ENCODE data around the gene HEATR5A. TPM values are rescaled to one million over a fixed set of nuclear protein-coding genes. Genes with fewer than 3 reads are reported as not detected.

HEATR5A gene
- total RNA-seq, 1 donor from 2014 or later, result 25.3 TPM

DNA sequence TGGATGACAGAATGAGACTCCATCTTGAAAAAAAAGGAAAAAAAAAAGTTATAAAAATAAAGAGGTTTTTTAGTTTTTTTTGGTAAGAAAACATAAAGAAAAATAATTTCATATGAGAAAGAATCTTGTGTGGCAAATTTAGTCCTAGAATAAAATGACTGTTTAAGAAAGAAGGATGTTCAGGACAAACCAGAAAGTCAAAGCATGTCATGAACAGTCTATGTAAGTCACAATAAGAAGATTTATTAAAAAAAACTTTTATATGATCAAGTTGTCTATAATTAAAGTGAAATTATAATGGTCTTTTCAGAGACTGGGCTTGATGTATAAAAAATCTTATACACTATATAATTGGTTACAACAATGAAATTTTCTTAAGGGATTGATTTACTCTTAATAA is 144.6 kb downstream of the HEATR5A start:
- DNase-seq (ENCODE audit: low spot score), result no peak
- H3K9me3 Mint-ChIP-seq (ENCODE audit: unreplicated experiment), result peaks cover 5% of the 10 kb centered on the region
- TF ChIP-seq, protein P1, sequence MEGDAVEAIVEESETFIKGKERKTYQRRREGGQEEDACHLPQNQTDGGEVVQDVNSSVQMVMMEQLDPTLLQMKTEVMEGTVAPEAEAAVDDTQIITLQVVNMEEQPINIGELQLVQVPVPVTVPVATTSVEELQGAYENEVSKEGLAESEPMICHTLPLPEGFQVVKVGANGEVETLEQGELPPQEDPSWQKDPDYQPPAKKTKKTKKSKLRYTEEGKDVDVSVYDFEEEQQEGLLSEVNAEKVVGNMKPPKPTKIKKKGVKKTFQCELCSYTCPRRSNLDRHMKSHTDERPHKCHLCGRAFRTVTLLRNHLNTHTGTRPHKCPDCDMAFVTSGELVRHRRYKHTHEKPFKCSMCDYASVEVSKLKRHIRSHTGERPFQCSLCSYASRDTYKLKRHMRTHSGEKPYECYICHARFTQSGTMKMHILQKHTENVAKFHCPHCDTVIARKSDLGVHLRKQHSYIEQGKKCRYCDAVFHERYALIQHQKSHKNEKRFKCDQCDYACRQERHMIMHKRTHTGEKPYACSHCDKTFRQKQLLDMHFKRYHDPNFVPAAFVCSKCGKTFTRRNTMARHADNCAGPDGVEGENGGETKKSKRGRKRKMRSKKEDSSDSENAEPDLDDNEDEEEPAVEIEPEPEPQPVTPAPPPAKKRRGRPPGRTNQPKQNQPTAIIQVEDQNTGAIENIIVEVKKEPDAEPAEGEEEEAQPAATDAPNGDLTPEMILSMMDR (IDR thresholded peaks at IDR 0.05; ENCODE audit: unreplicated experiment), result no peak
- no peaks in the 10 kb centered on the region for H3K27me3 Mint-ChIP-seq (ENCODE audit: unreplicated experiment)
- no peaks in the 10 kb centered on the region for H3K4me1 Mint-ChIP-seq (ENCODE audit: unreplicated experiment)
- H3K27ac Mint-ChIP-seq (ENCODE audit: unreplicated experiment), result no peak overlapping the region
- H3K4me3 Mint-ChIP-seq (ENCODE audit: unreplicated experiment), result no peak overlapping the region
- H3K36me3 Mint-ChIP-seq (ENCODE audit: low read depth, unreplicated experiment), result peaks cover 7% of the 10 kb centered on the region

DNA sequence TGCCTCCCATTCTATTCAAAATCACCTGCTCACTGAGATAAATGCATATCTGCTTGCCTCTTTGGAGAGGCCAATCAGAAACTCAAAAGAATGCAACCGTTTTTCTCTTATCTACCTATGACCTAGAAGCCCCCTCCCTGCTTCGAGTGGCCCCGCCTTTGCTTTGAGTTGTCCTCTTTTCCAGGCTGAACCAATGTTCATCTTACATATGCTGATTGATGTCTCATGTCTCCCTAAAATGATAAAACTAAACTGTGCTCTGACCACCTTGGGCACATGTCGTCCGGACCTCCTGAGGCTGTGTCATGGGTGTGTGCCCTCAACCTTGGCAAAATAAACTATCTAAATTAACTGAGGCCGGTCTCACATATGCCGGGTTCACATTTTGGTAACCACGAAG is 148.7 kb downstream of the HEATR5A start:
- H3K9me3 Mint-ChIP-seq (ENCODE audit: unreplicated experiment), result peaks cover 16% of the 10 kb centered on the region
- no peak overlapping the region for H3K27ac Mint-ChIP-seq (ENCODE audit: unreplicated experiment)
- H3K36me3 Mint-ChIP-seq (ENCODE audit: low read depth, unreplicated experiment), result peaks cover 15% of the 10 kb centered on the region
- DNase-seq (ENCODE audit: low spot score), result no peak
- no peaks in the 10 kb centered on the region for H3K4me1 Mint-ChIP-seq (ENCODE audit: unreplicated experiment)
- no peaks in the 10 kb centered on the region for H3K27me3 Mint-ChIP-seq (ENCODE audit: unreplicated experiment)
- TF ChIP-seq, protein P1 (IDR thresholded peaks at IDR 0.05; ENCODE audit: unreplicated experiment), result no peak
- no peak overlapping the region for H3K4me3 Mint-ChIP-seq (ENCODE audit: unreplicated experiment)

DNA sequence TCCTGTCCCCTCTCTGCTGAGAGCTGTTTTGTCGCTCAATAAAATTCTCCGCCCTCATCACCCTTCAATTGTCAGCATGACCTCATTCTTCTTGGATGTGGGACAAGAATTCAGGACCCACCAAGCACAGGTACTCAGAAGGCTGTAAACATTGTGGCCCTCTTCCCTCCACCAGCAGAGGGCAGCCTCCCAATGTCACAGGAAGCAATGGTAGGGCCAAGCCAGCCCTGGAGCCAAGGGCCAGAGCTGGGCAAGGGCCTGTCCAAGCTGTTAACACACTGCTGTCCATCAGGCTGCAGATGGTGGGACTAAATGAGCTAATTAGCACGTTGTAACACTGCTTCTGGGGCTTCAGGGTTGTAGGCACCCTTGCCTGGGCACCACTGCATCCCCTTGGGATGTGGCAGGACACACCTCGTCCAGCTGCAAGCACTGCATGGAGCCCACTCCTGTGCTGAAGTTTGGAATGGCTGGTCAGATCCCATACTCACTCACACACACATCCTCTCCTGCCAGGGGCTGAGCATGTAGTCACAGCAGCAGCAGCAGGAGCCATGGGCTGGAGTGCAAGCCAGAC is 150.1 kb downstream of the HEATR5A start:
- no peak overlapping the region for H3K27ac Mint-ChIP-seq (ENCODE audit: unreplicated experiment)
- peaks cover 16% of the 10 kb centered on the region for H3K9me3 Mint-ChIP-seq (ENCODE audit: unreplicated experiment)
- DNase-seq (ENCODE audit: low spot score), result no peak
- H3K36me3 Mint-ChIP-seq (ENCODE audit: low read depth, unreplicated experiment), result peaks cover 11% of the 10 kb centered on the region
- no peak overlapping the region for H3K4me3 Mint-ChIP-seq (ENCODE audit: unreplicated experiment)
- H3K4me1 Mint-ChIP-seq (ENCODE audit: unreplicated experiment), result no peaks in the 10 kb centered on the region
- TF ChIP-seq, protein P1 (IDR thresholded peaks at IDR 0.05; ENCODE audit: unreplicated experiment), result no peak
- no peaks in the 10 kb centered on the region for H3K27me3 Mint-ChIP-seq (ENCODE audit: unreplicated experiment)

DNA sequence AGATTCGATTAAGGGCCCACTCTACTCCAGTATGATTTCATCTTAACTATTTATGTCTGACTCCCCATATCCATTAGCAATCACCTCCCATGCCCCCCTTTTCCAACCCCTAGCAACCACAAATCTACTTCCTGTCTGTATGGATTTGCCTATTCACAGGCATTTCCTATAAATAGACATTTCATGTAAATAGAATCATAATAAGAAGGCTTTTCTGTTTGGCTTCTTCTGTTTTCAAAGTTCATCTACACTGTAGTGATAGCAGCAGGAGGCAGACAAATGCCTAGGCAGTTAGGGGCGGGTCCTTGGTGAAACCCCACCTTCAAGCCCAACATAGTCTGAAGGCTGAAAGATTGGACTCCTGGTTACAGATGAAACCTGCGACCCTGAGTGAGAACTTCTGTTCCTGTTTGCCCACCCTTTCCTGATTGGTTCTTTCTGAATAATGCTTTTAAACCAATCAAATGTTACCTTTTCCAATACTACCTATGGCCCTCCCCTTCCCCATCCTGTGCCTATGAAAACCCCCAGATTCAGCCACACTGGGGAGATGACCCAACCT is 150.6 kb downstream of the HEATR5A start:
- Mint-ChIP-seq H3K27me3 (ENCODE audit: unreplicated experiment) (peaks cover 1% of the 10 kb centered on the region), H3K36me3 (ENCODE audit: low read depth, unreplicated experiment) (peaks cover 11% of the 10 kb centered on the region), H3K9me3 (ENCODE audit: unreplicated experiment) (peaks cover 16% of the 10 kb centered on the region), H3K27ac (ENCODE audit: unreplicated experiment) (no peak overlapping the region), H3K4me1 (ENCODE audit: unreplicated experiment) (no peaks in the 10 kb centered on the region), H3K4me3 (ENCODE audit: unreplicated experiment) (no peak overlapping the region)
- TF ChIP-seq, protein P1 (IDR thresholded peaks at IDR 0.05; ENCODE audit: unreplicated experiment), result no peak
- DNase-seq (ENCODE audit: low spot score), result no peak

DNA sequence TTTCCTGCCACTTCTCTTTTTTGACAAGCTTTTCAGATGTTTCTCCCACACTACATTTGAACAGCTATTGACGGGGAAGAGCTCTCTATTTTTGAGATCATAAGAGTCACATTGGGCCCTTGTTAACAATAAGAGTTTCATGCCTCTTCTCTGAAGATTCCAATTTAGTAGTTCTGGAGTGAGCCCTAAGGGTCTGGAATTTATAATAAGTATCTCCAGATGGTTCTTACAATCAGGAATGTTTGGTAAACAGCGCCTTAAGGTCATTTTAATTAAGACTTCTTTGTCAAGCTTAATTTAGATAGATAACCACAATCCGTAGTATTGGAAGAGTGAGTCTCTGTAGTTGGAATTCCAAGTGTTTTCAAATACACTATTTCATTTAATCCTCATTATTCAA is 152.1 kb downstream of the HEATR5A start:
- DNase-seq (ENCODE audit: low spot score), result no peak
- Mint-ChIP-seq H3K36me3 (ENCODE audit: low read depth, unreplicated experiment) (peaks cover 8% of the 10 kb centered on the region), H3K4me3 (ENCODE audit: unreplicated experiment) (no peak overlapping the region), H3K4me1 (ENCODE audit: unreplicated experiment) (peaks cover 2% of the 10 kb centered on the region), H3K27ac (ENCODE audit: unreplicated experiment) (no peak overlapping the region), H3K27me3 (ENCODE audit: unreplicated experiment) (peaks cover 1% of the 10 kb centered on the region), H3K9me3 (ENCODE audit: unreplicated experiment) (peaks cover 16% of the 10 kb centered on the region)
- TF ChIP-seq, protein P1 (IDR thresholded peaks at IDR 0.05; ENCODE audit: unreplicated experiment), result no peak
